DND-41 (cell line): ENCODE results near the gene OR1F1.

Source experiments
- CTCF ChIP-seq: IDR thresholded peaks from 2 replicates; pipeline ENCODE4 v1.5.1; 2012; ENCODE audit warnings: borderline replicate concordance, low read length, moderate library complexity, mild to moderate bottlenecking; ENCODE audit not compliant: poor library complexity, severe bottlenecking; ENCODE audit errors: extremely low read depth
- EZH2 ChIP-seq: IDR thresholded peaks from 3 replicates; pipeline ENCODE4 v1.6.1; 2012; ENCODE audit warnings: borderline replicate concordance, low read depth, mild to moderate bottlenecking, moderate library complexity, low read length, inconsistent platforms; ENCODE audit not compliant: severe bottlenecking

GRCh38 chr16:3152027-3152276 is 36.1 kb upstream of the OR1F1 start:
- no peak for TF ChIP-seq CTCF
- no peak for TF ChIP-seq EZH2
